PC-9 (cell line): ENCODE measurements around the gene SH3PXD2A. TPM values are rescaled to one million over a fixed set of nuclear protein-coding genes. Genes with fewer than 3 reads are reported as not detected.

Experiments used
- BruUV-seq: library from RNA; stranded (reverse); fragments of 400-500 nt; replicated peaks from 2 replicates; lab custom pipeline; 2021; lab: Mats Ljungman, UMichigan
- CTCF ChIA-PET: fragments of 300-600 bp; sonication (Branson Sonifier 250); formaldehyde crosslinking; loops from one replicate; lab custom pipeline; 2022; ENCODE audit warnings: antibody characterized with exemption; lab: Charles Lee
- POLR2A ChIA-PET: fragments of 300-600 bp; sonication (Branson Sonifier 250); formaldehyde crosslinking; loops from one replicate; lab custom pipeline; 2022; ENCODE audit warnings: antibody characterized with exemption; ENCODE audit not compliant: unreplicated experiment; lab: Charles Lee
- DNase-seq, 2 experiments: peaks; one replicate each; pipeline versions ENCODE4 v3.0.0 to v3.0.0-alpha.2; 2015 to 2022; ENCODE audit warnings: mixed read lengths in 1 of 2
- H2AFZ ChIP-seq: fragments of 200-600 bp; sonication (generic); 2 replicates; pipeline ENCODE4 v1.8.1; 2017; ENCODE audit warnings: antibody characterized with exemption
- H3F3A ChIP-seq: fragments of 200-600 bp; sonication (generic); 2 replicates; pipeline ENCODE4 v1.8.1; 2017; ENCODE audit warnings: antibody characterized with exemption, mild to moderate bottlenecking, low read depth; ENCODE audit not compliant: insufficient read depth
- H3K27ac ChIP-seq: fragments of 200-600 bp; sonication (generic); 2 replicates; pipeline ENCODE4 v1.6.1; 2016; ENCODE audit warnings: mixed run types
- H3K27me3 ChIP-seq: fragments of 200-600 bp; sonication (generic); 2 replicates; pipeline ENCODE4 v1.6.1; 2016; ENCODE audit warnings: low read depth, mixed run types; ENCODE audit not compliant: insufficient read depth
- H3K36me3 ChIP-seq: fragments of 200-600 bp; sonication (generic); 2 replicates; pipeline ENCODE4 v1.6.1; 2016; ENCODE audit warnings: low read depth, mixed run types
- H3K4me1 ChIP-seq: fragments of 200-600 bp; sonication (generic); replicated peaks from 2 replicates; pipeline ENCODE4 v1.6.1; 2016; ENCODE audit warnings: mixed run types; ENCODE audit not compliant: insufficient read depth
- H3K4me2 ChIP-seq: fragments of 200-600 bp; sonication (generic); 2 replicates; pipeline ENCODE4 v1.6.1; 2017; ENCODE audit warnings: mixed run types
- H3K4me3 ChIP-seq: fragments of 200-600 bp; sonication (generic); 2 replicates; pipeline ENCODE4 v1.6.1; 2016; ENCODE audit warnings: mixed run types
- H3K79me2 ChIP-seq: fragments of 200-600 bp; sonication (generic); 2 replicates; pipeline ENCODE4 v1.6.1; 2017; ENCODE audit warnings: low read depth, mixed run types
- H3K9me2 ChIP-seq: fragments of 200-600 bp; sonication (generic); 2 replicates; pipeline ENCODE4 v1.8.1; 2017; ENCODE audit warnings: mild to moderate bottlenecking; ENCODE audit not compliant: insufficient read depth
- H3K9me3 ChIP-seq: fragments of 200-600 bp; sonication (generic); 2 replicates; pipeline ENCODE4 v1.8.1; 2016; ENCODE audit warnings: low read depth; ENCODE audit not compliant: insufficient read depth
- H4K20me1 ChIP-seq: fragments of 200-600 bp; sonication (generic); 2 replicates; pipeline ENCODE4 v1.8.1; 2017; ENCODE audit not compliant: insufficient read depth
- EZH2 ChIP-seq: fragments of 200-600 bp; sonication (generic); IDR thresholded peaks from 2 replicates; pipeline ENCODE4 v1.8.0; 2017; ENCODE audit warnings: antibody characterized with exemption, low read depth
- intact Hi-C: fragments of 100-400 bp; cut with micrococcal nuclease; formaldehyde crosslinking; loops from one replicate; pipeline ENCODE4 v1.10.0; 2022; ENCODE audit not compliant: unreplicated experiment
- total RNA-seq: library from RNA; stranded (reverse); gene quantifications from 2 replicates; pipeline ENCODE4 v1.2.3, GENCODE V29; 2021
- TF ChIP-seq, protein P1 (sequence below): fragments of 200-600 bp; sonication (generic); conservative IDR thresholded peaks from 2 replicates; pipeline ENCODE4 v1.6.1; 2017; ENCODE audit warnings: mixed run types, antibody characterized with exemption, mild to moderate bottlenecking, moderate library complexity

Gene SH3PXD2A
- total RNA-seq, 1 experiment from 2014 or later: 12.5 TPM

DNA sequence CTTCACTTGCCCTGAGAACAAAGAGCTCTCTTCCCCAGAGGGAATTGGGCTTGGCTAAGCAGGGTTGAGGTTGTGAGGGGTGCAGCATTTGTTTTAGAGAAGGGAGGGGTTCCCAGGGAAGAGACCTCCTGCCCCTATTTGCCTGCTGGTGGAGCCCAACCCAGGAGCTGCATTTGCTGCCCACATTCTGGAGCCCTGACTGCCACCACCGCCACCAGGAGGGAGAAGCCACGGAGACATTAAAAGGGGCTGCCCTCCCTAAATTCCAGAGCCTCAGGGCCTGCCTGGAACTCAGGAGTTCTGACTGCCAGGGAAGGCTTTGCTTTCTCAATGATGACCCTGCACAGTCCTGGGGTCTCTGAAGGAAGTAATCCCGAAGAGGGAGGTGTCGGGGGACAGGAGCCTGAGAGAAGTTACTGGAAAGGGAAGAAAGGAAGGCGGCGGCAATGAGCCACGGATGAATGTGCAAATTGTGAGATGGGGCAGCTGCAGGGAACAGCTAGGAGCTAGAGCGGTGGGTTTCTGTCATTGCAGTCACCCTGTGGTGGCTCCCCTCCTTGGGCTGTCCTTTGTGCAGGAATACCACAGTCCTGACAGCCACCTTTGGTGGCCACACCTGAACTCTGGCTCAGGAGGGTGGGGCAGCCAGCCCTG is 310.6 kb downstream of the SH3PXD2A start:
- Histone ChIP-seq H2AFZ (no peak overlapping the region), H3K4me1 (peaks cover 21% of the 10 kb centered on the region), H3K79me2 (no peaks in the 10 kb centered on the region), H3K27me3 (no peaks in the 10 kb centered on the region), H3K27ac (no peak overlapping the region), H3K4me2 (no peak overlapping the region; the same call in 1 of the 2 replicates), H4K20me1 (no peaks in the 10 kb centered on the region), H3F3A (no peaks in the 10 kb centered on the region), H3K9me2 (no peaks in the 10 kb centered on the region), H3K36me3 (no peaks in the 10 kb centered on the region), H3K4me3 (no peak overlapping the region), H3K9me3 (no peaks in the 10 kb centered on the region)
- TF ChIP-seq EZH2: no peak
- TF ChIP-seq, protein P1, sequence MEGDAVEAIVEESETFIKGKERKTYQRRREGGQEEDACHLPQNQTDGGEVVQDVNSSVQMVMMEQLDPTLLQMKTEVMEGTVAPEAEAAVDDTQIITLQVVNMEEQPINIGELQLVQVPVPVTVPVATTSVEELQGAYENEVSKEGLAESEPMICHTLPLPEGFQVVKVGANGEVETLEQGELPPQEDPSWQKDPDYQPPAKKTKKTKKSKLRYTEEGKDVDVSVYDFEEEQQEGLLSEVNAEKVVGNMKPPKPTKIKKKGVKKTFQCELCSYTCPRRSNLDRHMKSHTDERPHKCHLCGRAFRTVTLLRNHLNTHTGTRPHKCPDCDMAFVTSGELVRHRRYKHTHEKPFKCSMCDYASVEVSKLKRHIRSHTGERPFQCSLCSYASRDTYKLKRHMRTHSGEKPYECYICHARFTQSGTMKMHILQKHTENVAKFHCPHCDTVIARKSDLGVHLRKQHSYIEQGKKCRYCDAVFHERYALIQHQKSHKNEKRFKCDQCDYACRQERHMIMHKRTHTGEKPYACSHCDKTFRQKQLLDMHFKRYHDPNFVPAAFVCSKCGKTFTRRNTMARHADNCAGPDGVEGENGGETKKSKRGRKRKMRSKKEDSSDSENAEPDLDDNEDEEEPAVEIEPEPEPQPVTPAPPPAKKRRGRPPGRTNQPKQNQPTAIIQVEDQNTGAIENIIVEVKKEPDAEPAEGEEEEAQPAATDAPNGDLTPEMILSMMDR: no peak
- CTCF ChIA-PET: no interaction called here
- POLR2A ChIA-PET: interaction anchor here (0.6 kb wide), 1 partner anchor 94 kb away, joined by 3 read pairs; no protein-coding TSS in a partner anchor
- DNase-seq: no peak
- BruUV-seq: no TSS peak
- intact Hi-C loops: loop anchor here (10.0 kb wide), 1 partner anchor 50 kb away; the partner anchor contains the start of gene NEURL1

Other genes with a start within 250 kb of the SH3PXD2A start
- gene STN1, start 62.6 kb upstream of the SH3PXD2A start, total RNA-seq: 20.5 and 25.4 TPM in 2 replicates
- 24.0 and 30.4 TPM in 2 replicates for gene SLK, start 111.6 kb upstream of the SH3PXD2A start, total RNA-seq
- gene COL17A1, start 230.3 kb upstream of the SH3PXD2A start, total RNA-seq: 31.6 and 41.3 TPM in 2 replicates